ENCODE results near the gene GRM5.

- no peak for TF ChIP-seq POLR2AphosphoS5 (IDR thresholded peaks at IDR 0.05; ENCODE audit: low read depth, low read length)
- TF ChIP-seq TAF1 (IDR thresholded peaks at IDR 0.05; ENCODE audit: borderline replicate concordance, insufficient read depth, low read length), result no peak
Measured at GRCh38 chr11:88631497-88631896, 434.3 kb downstream of the GRM5 start.
